ENCODE data around the gene CFAP299. TPM values are rescaled to one million over a fixed set of nuclear protein-coding genes. Genes with fewer than 3 reads are reported as not detected.

The CFAP299 gene
- total and polyA plus RNA-seq, 7 donors: 1.4 TPM; not detected in 6

DNA sequence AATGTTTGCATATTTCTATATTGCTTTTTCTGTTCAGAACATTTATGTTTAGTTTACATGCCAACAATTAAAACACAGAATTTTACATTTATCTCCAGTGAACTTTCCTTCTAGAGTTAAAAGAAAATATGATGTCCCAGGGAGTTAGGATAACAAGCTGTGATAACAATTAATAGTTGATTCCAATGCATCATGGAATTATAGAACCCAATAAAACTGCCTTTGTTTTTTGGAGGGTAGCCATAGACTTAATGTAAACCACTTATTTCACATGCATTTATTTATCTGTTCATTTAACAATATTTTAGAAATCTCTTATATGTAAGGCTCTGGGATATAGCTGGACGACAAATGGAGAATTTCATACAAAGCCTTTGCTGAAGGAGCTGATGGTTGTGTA, 180.0 kb downstream of the CFAP299 start:
- no peak overlapping the region for H3K4me3 ChIP-seq
- WGBS, 2 donors: 71 to 90% methylated on average over 1 of the region's 1 CpG
- no peaks in the 10 kb centered on the region for H3K36me3 ChIP-seq
- no peak for DNase-seq
- no peak overlapping the region for H3K27ac ChIP-seq
- intact Hi-C loops (cut with DNase I): no loop called here
- H3K4me1 ChIP-seq: no peaks in the 10 kb centered on the region
- H3K9me3 ChIP-seq: no peaks in the 10 kb centered on the region
- H3K27me3 ChIP-seq: no peaks in the 10 kb centered on the region
- no peak for TF ChIP-seq EP300 (IDR thresholded peaks at IDR 0.05)
- TF ChIP-seq POLR2A (IDR thresholded peaks at IDR 0.05): no peak
- TF ChIP-seq, protein P1, sequence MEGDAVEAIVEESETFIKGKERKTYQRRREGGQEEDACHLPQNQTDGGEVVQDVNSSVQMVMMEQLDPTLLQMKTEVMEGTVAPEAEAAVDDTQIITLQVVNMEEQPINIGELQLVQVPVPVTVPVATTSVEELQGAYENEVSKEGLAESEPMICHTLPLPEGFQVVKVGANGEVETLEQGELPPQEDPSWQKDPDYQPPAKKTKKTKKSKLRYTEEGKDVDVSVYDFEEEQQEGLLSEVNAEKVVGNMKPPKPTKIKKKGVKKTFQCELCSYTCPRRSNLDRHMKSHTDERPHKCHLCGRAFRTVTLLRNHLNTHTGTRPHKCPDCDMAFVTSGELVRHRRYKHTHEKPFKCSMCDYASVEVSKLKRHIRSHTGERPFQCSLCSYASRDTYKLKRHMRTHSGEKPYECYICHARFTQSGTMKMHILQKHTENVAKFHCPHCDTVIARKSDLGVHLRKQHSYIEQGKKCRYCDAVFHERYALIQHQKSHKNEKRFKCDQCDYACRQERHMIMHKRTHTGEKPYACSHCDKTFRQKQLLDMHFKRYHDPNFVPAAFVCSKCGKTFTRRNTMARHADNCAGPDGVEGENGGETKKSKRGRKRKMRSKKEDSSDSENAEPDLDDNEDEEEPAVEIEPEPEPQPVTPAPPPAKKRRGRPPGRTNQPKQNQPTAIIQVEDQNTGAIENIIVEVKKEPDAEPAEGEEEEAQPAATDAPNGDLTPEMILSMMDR (IDR thresholded peaks at IDR 0.05): no peak
- TF ChIP-seq POLR2AphosphoS5 (IDR thresholded peaks at IDR 0.05): no peak

DNA sequence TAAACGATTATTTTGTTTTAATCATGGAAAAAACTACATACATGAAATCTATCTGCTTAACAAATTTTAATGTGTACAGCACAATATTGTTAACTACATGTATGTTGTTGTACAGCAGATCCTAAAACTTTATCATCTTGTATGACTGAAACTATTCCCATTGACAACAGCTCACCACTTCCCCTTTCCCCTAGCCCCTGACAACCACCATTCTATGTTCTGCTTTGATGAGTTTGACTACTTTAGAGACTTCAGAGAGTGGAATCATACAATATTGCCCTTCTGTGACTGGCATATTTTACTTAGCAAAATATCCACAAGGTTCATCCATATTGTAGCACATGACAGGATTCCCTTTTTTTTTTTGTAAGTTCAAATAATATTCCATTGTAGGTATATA, 185.9 kb downstream of the CFAP299 start:
- no peaks in the 10 kb centered on the region for H3K36me3 ChIP-seq
- TF ChIP-seq EP300 (IDR thresholded peaks at IDR 0.05): no peak
- no peak for TF ChIP-seq POLR2AphosphoS5 (IDR thresholded peaks at IDR 0.05)
- TF ChIP-seq POLR2A (IDR thresholded peaks at IDR 0.05): no peak
- TF ChIP-seq, protein P1 (IDR thresholded peaks at IDR 0.05): no peak
- no peak overlapping the region for H3K27ac ChIP-seq
- H3K4me3 ChIP-seq: no peak overlapping the region
- 94 to 96% methylated on average over 1 of the region's 1 CpG for WGBS, 2 donors
- no peaks in the 10 kb centered on the region for H3K4me1 ChIP-seq
- intact Hi-C loops (cut with DNase I): no loop called here
- no peaks in the 10 kb centered on the region for H3K9me3 ChIP-seq
- DNase-seq: no peak
- H3K27me3 ChIP-seq: no peaks in the 10 kb centered on the region

DNA sequence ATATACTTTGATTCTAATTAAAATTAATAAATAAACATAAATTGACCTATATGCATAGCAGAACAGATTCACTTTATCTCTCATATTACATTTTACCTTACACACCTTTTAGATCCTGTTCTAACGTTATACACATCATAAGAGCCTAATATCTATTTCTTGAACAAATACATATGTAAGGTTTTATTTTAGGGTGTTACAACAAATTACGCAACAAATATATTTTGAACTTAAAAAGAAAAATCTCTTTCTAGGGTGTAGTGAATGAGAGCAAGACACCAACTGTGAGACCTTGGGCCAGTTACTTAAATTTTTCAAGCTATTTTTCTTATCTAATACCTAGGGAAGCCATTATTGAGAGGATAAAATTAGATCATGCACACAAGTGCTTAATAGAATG, 191.2 kb downstream of the CFAP299 start:
- TF ChIP-seq, protein P1 (IDR thresholded peaks at IDR 0.05): no peak
- TF ChIP-seq POLR2AphosphoS5 (IDR thresholded peaks at IDR 0.05) (no peak), EP300 (IDR thresholded peaks at IDR 0.05) (no peak), POLR2A (IDR thresholded peaks at IDR 0.05) (no peak)
- Histone ChIP-seq H3K4me3 (no peak overlapping the region), H3K36me3 (no peaks in the 10 kb centered on the region), H3K27me3 (no peaks in the 10 kb centered on the region), H3K27ac (no peak overlapping the region), H3K9me3 (no peaks in the 10 kb centered on the region), H3K4me1 (peaks cover 0 to 4% (median 0%) of the 10 kb centered on the region in 4 donors)
- DNase-seq: no peak
- intact Hi-C loops (cut with DNase I): no loop called here
- WGBS, 2 donors: 89 to 95% methylated on average over 2 of the region's 2 CpGs

DNA sequence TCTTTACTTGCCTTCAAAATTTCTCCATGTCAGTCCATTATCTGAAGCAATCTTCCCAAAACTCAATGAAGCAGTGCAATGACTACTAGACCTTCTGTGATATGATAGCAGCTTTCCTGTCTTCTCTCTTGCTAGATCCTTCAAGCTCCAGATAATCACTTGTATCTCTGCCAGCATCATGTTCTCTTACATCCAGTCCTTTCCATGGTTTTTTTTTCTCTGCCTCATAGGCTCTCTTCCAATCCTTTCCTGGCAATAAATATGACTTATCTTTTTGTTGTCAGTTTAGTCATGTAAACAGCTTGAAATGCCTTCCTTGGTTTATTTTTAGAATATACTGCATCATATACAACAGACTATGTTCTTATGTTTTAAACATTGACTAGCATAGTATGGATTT, 193.5 kb downstream of the CFAP299 start:
- H3K27ac ChIP-seq: no peak overlapping the region
- no peaks in the 10 kb centered on the region for H3K9me3 ChIP-seq
- H3K36me3 ChIP-seq: no peaks in the 10 kb centered on the region
- H3K27me3 ChIP-seq: no peaks in the 10 kb centered on the region
- no peak overlapping the region for H3K4me3 ChIP-seq
- no peak for DNase-seq
- TF ChIP-seq POLR2AphosphoS5 (IDR thresholded peaks at IDR 0.05): no peak
- TF ChIP-seq POLR2A (IDR thresholded peaks at IDR 0.05): no peak
- TF ChIP-seq, protein P1 (IDR thresholded peaks at IDR 0.05): no peak
- TF ChIP-seq EP300 (IDR thresholded peaks at IDR 0.05): no peak
- intact Hi-C loops (cut with DNase I): no loop called here
- H3K4me1 ChIP-seq: peaks cover 0 to 4% (median 0%) of the 10 kb centered on the region in 4 donors

DNA sequence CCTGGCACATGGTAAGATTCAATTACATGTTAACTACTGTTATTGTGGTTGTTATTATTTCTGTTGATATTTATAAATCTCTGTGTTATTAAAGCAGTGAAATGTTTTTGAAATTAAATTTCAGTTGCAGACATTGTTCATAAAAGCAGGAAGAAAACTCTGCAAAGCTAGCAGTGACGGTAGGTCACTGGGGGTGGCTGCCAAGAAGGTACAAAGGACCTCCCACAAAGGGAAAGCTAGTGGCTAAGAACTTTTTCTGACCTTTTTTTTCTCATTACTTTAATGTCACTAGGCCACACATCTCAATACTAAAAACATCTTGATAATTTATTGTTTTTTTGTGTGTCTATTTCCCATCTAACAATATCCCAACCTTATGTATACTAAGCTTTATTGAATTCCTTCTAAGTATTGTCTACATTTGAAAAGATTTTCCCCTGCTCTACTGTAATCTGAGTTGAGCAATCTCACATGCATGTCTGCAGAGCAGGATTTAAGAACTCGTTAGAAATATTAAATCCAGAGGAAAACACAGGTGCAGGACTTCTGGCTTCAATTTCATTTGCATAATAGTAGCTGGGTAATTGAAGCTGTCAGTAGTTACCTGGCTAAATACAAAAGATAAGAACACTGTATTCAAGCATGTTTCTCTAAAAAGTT, 197.3 kb downstream of the CFAP299 start:
- 47 to 48% methylated on average over 2 of the region's 2 CpGs for WGBS, 2 donors
- H3K27me3 ChIP-seq: no peaks in the 10 kb centered on the region
- no peaks in the 10 kb centered on the region for H3K4me1 ChIP-seq
- no peak overlapping the region for H3K27ac ChIP-seq
- intact Hi-C loops (cut with DNase I): no loop called here
- no peaks in the 10 kb centered on the region for H3K36me3 ChIP-seq
- no peaks in the 10 kb centered on the region for H3K9me3 ChIP-seq
- no peak overlapping the region for H3K4me3 ChIP-seq
- no peak for DNase-seq
- TF ChIP-seq POLR2AphosphoS5 (IDR thresholded peaks at IDR 0.05) (no peak), POLR2A (IDR thresholded peaks at IDR 0.05) (no peak), EP300 (IDR thresholded peaks at IDR 0.05) (no peak)
- TF ChIP-seq, protein P1 (IDR thresholded peaks at IDR 0.05): no peak
